Measurements from ENCODE around the gene SPSB3. TPM values are rescaled to one million over a fixed set of nuclear protein-coding genes. Genes with fewer than 3 reads are reported as not detected.

SPSB3 gene
- total and polyA plus RNA-seq, 2 of the 13 experiments (the other 11 are each of a cell fraction or from before 2014, with no cell fraction given) = 13.2 to 21.9 TPM

DNA sequence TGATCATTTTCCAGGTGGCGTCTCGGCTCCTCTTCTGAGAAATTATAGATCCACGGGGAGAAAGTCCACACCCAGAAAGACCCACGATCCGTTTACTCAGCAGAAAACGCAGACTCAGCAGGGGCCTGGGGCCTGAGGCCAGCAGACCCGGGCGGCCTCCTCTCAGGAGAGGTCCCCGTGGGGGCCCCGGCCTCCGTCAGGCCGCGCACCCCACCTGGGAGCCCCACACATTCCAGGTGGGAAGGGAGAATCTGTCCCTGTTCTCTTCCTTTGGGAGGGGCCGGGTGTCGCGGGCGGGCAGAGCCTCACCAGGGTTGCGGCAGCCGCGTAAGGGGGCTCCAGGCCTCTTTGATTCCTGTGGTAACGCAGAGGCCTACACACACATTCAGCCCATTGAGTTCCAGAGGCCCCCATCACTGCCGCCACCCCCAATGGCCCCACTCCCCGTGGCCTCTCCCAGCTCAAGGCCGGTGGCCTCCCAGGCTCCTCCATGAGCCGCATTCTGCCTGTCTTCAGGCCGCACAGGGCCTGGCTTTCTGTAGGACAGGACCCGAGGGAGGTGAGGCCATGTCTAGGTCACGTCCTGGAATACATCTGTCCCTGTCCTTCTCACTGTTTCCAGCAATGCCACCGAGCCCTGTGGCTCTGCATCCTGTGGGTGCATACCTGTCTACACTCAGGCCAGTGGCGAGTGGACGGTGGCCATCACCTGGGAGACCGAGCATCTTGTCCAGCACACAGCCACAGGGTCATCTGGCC, 12.7 kb upstream of the SPSB3 start (continued):
- TF ChIP-seq SP140L (CRISPR knock-in tag; IDR thresholded peaks at IDR 0.05; ENCODE audit: borderline replicate concordance) = no peak
- TF ChIP-seq MYNN (CRISPR knock-in tag; IDR thresholded peaks at IDR 0.05; ENCODE audit: low read depth) = no peak
- no peak for TF ChIP-seq DPF2 (CRISPR knock-in tag; IDR thresholded peaks at IDR 0.05; ENCODE audit: borderline replicate concordance, low read depth)
- TF ChIP-seq, protein P1, sequence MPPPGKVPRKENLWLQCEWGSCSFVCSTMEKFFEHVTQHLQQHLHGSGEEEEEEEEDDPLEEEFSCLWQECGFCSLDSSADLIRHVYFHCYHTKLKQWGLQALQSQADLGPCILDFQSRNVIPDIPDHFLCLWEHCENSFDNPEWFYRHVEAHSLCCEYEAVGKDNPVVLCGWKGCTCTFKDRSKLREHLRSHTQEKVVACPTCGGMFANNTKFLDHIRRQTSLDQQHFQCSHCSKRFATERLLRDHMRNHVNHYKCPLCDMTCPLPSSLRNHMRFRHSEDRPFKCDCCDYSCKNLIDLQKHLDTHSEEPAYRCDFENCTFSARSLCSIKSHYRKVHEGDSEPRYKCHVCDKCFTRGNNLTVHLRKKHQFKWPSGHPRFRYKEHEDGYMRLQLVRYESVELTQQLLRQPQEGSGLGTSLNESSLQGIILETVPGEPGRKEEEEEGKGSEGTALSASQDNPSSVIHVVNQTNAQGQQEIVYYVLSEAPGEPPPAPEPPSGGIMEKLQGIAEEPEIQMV (CRISPR knock-in tag; IDR thresholded peaks at IDR 0.05; ENCODE audit: low read depth) = no peak
- no peak for TF ChIP-seq ZKSCAN8 (CRISPR knock-in tag; IDR thresholded peaks at IDR 0.05; ENCODE audit: borderline replicate concordance)
- TF ChIP-seq TBP (CRISPR knock-in tag; IDR thresholded peaks at IDR 0.05) = no peak
- no peak for TF ChIP-seq ZKSCAN1 (IDR thresholded peaks at IDR 0.05; ENCODE audit: low read length)
- TF ChIP-seq ZNF768 (CRISPR knock-in tag; IDR thresholded peaks at IDR 0.05) = no peak
- TF ChIP-seq, protein P2, sequence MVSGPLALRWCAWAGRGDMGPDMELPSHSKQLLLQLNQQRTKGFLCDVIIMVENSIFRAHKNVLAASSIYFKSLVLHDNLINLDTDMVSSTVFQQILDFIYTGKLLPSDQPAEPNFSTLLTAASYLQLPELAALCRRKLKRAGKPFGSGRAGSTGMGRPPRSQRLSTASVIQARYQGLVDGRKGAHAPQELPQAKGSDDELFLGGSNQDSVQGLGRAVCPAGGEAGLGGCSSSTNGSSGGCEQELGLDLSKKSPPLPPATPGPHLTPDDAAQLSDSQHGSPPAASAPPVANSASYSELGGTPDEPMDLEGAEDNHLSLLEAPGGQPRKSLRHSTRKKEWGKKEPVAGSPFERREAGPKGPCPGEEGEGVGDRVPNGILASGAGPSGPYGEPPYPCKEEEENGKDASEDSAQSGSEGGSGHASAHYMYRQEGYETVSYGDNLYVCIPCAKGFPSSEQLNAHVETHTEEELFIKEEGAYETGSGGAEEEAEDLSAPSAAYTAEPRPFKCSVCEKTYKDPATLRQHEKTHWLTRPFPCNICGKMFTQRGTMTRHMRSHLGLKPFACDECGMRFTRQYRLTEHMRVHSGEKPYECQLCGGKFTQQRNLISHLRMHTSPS (CRISPR knock-in tag; IDR thresholded peaks at IDR 0.05; ENCODE audit: low read depth) = no peak
- no peak for TF ChIP-seq ZNF720 (CRISPR knock-in tag; IDR thresholded peaks at IDR 0.05)
- 0 out of 4 replicates have a peak, but pooled peaks of 1 of the 2 experiments have one; percentile 21 for TF ChIP-seq POLR2A (IDR thresholded peaks at IDR 0.05; ENCODE audit: insufficient read depth in 1 of 2, low read depth in 2 of 2, low read length in 2 of 2)
- TF ChIP-seq IKZF4 (CRISPR knock-in tag; IDR thresholded peaks at IDR 0.05; ENCODE audit: borderline replicate concordance, low read depth, not compliant biosample characterization) = no peak
- TF ChIP-seq HNRNPLL (IDR thresholded peaks at IDR 0.05; ENCODE audit: low read depth, low read length, poor library complexity, severe bottlenecking) = peak; percentile 23
- no peak for TF ChIP-seq ZNF776 (CRISPR knock-in tag; IDR thresholded peaks at IDR 0.05)
- TF ChIP-seq KLF12 (CRISPR knock-in tag; IDR thresholded peaks at IDR 0.05; ENCODE audit: borderline replicate concordance) = no peak
- TF ChIP-seq ZNF460 (CRISPR knock-in tag; IDR thresholded peaks at IDR 0.05; ENCODE audit: borderline replicate concordance) = no peak
- no peak for TF ChIP-seq MYC (CRISPR knock-in tag; IDR thresholded peaks at IDR 0.05; ENCODE audit: borderline replicate concordance)
- TF ChIP-seq, protein P3, sequence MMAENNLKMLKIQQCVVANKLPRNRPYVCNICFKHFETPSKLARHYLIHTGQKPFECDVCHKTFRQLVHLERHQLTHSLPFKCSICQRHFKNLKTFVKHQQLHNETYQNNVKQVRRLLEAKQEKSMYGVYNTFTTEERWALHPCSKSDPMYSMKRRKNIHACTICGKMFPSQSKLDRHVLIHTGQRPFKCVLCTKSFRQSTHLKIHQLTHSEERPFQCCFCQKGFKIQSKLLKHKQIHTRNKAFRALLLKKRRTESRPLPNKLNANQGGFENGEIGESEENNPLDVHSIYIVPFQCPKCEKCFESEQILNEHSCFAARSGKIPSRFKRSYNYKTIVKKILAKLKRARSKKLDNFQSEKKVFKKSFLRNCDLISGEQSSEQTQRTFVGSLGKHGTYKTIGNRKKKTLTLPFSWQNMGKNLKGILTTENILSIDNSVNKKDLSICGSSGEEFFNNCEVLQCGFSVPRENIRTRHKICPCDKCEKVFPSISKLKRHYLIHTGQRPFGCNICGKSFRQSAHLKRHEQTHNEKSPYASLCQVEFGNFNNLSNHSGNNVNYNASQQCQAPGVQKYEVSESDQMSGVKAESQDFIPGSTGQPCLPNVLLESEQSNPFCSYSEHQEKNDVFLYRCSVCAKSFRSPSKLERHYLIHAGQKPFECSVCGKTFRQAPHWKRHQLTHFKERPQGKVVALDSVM (CRISPR knock-in tag; IDR thresholded peaks at IDR 0.05) = no peak
- no peak for TF ChIP-seq HDAC2 (CRISPR knock-in tag; IDR thresholded peaks at IDR 0.05)
- peak; percentile 14; the same call in 1 of the 2 replicates for TF ChIP-seq SAP130 (CRISPR knock-in tag; IDR thresholded peaks at IDR 0.05; ENCODE audit: low read depth)
- no peak for TF ChIP-seq KLF6 (CRISPR knock-in tag; IDR thresholded peaks at IDR 0.05)
- no peak for TF ChIP-seq BHLHE40 (IDR thresholded peaks at IDR 0.05; ENCODE audit: low read length)
- TF ChIP-seq ZNF383 (CRISPR knock-in tag; IDR thresholded peaks at IDR 0.05; ENCODE audit: borderline replicate concordance) = no peak
- no peak for TF ChIP-seq CCAR2 (optimal IDR thresholded peaks at IDR 0.05; ENCODE audit: low read depth, low read length)
- TF ChIP-seq ZMYM3 (CRISPR knock-in tag; IDR thresholded peaks at IDR 0.05) = no peak

All from HepG2 (cell line).